Nucleus accumbens (tissue), 56 donors: ENCODE data around the gene RHOBTB3.
"Not testable (repeated sequence)": the region's sequence is repeated elsewhere in the genome, so short reads cannot be mapped to it uniquely, and the experiment has no call there.

Experiments used
- DNase-seq, 56 donors: peaks; one replicate each; lab custom pipeline; 2025; lab: John Stamatoyannopoulos, UW

Gene RHOBTB3

DNA sequence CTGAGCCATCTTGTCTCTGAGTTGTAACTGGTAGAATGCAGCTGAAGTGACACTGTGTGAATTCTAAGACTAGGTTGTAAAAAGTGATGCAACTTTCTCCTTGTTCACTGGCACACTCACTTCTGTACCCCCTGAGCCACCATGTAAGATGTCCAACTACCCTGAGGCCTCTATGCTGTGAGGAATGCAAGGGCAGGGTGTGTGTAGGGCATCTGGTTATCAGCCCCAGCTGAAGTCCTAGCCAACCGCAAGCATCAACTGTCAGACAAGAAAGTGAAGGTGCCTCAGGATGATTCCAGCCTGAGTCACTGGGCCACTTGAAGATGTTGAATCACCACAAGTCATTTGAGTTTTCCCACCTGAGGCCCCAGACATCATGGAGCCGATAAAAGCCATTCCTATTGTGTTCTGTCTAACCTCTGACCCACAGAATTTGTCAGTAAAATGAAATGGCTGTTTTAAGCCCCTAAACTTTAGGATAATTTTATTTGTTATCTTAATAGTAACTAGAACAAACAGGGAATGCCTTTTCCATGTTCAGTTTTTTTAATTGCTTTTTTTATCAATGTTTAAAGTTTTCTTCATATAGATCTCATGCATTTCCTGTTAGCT is 18.7 kb upstream of the RHOBTB3 start:
- no peak for DNase-seq

DNA sequence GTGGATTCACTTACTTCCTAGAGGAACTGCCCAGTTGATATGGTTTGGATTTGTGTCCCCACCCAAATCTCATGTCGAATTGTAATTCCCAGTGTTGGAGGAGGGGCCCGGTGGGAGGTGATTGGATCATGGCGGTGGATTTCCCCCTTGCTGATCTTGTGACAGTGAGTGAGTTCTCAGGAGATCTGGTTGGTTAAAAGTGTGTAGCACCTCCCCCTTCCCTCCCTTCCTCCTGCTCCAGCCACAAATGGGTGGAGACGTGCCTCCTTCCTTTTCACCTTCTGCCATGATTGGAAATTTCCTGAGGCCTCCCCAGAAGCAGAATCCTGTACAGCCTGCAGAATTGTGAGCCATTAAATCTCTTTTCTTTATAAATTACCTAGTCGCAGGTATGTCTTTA is 17.9 kb upstream of the RHOBTB3 start:
- not testable (repeated sequence) for DNase-seq

DNA sequence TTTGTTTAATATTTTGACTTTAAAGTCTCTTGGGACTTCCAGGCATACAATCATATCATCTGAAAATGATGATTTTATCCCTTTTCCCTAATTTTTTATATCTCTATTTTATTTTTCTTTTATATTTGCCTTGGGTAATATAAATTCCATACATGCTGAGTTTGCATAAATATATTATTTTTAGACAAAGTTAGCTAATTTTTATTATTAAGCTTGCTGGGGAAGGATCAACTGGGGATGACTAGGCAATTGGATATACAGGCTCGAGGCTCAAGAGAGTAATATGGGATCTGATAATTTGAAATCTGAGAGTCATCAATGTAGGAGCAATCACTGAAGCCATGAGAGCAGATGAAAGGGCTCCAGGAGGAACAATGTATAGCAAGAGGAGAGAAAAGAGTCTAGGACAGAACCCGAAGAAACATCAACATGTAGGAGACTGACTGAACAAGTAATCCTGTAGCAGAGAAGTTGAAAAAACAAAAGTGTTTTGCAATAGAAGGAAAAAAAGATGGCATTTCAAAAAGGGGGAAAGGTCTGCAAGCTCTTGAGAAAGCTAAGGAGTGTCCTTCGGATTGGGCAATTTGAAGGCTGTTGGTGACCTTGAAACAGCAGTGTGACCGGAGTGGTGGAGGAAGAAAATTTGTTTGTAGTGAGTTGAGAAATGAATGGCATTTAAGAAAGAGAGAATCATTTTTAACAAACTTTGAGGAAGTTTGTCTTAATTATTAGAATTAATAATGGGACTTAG is 17.0 kb upstream of the RHOBTB3 start:
- no peak for DNase-seq

DNA sequence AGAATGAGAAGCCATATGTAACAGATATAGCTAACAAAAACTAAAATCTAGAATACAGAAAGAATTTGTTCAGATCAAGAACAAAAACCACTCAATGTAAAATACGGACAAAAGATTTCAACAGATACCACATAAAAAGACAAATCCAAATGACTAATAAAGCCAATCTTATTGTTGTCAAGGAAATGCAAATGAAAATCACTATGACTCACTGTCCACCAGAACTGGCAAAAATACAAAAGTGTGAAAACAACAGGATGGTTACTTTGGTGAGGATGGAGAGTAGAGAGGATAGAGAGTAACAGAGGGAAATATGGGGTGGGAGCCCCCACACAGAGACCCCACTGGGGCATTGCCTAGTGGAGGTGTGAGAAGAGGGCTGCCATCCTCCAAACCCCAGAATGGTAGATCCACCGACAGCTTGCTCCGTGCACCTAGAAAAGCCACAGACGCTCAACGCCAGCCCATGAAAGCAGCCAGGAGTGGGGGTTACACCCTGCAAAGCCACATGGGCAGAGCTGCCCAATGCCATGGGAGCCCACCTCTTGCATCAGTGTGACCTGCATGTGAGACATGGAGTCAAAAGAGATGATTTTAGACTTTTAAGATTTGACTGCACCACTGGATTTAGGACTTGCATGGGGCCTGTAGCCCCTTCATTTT is 15.2 kb upstream of the RHOBTB3 start:
- no peak for DNase-seq

DNA sequence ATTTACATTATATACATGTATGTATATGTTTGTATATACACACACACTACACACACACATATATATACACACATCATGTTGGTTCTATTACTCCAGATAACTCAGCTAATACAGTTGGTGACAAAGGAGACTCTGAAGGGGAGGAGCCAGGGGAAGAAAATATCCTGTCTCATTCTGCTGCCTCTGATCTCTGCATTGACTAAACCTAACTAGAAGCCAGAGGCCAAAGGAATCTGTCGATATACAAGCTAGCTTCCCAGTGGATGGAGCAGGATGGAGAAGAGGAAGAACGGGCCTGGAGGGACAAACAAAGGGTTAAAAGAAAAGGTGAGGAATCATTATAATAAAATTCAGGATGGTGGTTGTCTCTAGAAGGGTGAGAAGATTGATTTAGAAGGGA is 13.7 kb upstream of the RHOBTB3 start:
- no peak for DNase-seq

DNA sequence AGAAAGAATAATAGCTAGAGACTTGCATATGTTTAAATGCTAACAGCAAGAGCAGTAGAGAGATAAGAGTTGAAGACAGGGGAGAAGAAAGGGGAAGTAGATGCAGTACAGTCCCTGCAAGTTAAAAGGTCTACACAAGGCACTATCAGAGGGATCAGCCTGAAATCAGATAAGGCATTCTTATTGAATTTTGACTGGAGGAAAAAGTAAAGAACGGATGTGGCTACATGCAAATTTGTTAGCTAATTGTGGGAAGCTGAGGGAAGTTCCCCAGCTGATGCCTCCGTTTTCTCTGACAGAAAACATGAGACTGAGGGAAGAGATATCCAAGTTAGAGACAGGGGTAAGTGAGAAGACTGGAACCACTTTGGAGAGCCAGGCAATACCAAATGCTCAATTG is 12.9 kb upstream of the RHOBTB3 start:
- no peak for DNase-seq

DNA sequence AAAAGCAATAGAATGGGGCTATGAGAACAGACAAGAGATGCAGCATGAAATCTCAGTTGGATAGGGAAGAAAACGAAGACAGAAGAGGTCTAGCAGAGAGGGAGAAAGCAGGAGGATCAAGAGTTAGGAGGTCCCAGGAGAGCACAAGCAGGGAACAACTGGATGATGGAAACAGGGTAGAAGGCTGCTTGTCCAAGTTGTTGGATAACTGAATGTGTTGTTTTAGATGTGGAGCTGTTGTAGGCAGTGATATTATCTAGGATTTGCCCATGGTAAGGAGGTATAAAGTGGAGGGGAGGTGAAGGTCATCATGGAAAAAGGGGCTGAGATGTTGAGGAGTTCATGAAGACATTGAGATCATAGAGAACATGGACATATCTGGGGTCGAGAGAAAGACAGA is 12.4 kb upstream of the RHOBTB3 start:
- DNase-seq, result no peak

DNA sequence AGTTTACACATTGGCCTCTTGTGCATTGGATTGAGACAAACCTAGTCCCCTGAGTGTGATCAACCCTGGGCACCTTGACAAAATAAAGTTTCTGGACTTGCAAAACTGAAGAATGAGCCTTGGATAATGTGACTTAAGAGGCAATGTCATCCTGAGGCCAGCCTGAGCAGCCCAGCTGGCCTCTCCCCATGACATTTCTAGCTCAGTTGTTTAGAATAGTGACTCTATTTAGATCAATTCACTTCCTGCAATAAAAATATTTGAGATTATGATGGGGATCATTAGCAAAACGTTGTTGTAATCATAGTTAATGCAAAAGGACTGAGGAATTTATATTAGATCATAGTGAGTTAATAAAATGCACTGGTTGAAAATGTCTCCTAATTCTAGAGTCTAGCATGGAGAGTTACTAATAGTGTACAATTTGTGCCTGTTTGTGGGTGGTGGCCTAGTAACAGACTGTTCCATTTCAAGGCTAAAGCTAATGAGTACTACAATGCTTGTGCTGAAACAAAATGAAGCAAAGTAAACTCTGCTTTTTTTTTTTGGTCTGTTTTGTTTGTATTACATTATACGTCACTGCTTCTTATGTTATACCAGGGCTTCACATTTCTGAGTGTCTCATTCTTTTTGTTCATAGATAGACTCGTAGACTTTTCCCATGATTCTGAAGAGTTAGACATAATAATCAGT is 10.9 kb upstream of the RHOBTB3 start:
- DNase-seq, result peak in 1 of 56 donors; percentile 20

DNA sequence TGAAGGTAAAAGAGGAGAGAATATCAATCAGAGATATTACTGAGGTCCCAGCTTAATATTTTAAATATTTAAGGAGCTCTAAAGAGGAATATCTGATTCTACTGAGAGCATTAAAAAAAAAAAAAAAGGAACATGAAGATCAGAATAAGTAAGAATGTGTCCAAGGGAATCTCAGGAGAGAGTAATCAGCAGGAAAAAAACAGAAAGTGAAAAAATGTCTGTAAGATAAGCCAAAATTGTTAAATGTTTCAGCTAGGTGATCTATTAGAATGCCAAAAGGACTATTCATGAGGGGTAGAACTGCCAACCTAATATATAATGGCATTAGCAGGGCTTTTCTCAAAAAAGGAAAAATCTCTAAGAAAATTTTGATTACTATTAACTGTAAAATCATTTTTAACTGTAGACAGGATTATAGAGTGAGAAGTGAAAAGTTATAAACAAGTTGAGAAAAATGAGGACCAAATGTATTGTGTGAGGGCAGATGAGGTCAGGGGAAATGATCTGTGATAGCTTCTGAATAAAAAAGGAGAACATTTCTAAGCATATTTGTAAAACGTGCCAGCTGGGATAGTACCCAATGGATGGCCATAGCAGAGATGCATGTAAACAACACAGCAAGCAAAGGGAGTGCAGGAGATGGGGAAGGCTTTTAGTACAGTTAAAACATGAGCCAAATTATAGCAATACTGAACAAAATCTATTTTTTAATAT is 9.4 kb upstream of the RHOBTB3 start:
- DNase-seq, result no peak

DNA sequence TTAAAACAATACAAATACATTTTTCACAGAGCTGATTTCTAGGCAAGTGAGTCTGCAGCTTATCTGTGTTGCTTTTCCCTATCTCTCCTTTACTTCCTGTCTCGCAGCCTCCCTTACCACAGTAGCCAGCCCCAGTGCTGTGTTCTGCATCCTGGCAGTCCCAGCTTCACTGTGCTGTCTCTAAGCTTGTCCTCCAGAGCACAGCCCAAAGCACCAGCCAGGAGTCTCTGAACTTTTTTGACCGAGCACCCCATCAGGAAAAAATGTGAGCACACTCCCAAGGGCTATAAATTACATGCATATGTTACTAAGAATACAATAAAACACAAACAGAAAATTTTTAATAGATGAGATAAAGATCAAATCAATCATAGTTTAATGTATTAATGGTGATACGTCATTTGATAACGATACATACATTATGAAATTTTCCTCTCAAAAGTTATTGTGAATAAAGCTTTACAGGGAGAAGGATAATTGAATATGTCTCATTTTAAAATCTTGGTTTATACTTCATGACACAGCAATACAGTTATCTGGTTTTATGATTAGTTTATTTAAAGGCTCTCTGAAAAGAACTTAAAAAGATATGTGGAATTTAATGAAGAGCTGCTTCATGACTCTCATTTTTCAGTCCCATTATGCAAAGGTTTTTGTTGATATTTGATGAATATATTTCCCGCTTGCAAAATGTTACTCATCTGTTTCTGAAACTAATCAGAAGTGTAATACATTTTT is 7.3 kb upstream of the RHOBTB3 start:
- DNase-seq, result no peak

DNA sequence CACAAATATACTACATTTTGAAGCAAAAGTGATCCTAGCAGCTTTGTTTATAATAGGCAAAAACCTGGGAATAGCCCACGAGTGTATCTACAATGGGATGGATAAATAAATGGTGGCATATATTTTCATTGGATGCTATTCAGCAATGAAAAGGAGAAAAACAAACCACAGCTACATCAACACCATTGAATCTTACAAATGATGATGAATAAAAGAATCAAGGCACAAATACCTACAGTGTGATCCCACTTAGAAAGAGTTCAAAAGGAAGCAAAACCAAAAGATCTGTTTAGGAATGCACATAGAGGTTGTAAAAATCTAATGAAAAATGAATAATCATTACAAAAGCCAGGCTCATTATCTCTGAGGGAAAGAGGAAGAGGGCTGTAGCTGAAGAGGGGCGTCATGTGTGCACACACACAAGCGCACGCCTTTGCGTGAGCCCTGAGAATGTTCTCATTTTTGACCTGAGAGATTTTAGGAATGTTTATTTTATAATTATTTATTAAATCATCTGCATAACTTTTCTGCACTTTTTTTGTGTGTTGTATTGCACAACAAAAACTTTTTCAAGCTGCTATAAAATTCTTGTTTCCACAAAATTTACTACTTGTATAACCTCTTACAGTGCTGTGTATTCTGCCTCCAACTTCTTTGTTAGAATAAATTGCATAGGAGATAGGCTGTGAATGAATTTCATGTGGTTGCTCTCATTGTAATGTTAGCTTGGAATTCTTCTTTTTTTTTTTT is 5.9 kb upstream of the RHOBTB3 start:
- DNase-seq, result no peak

DNA sequence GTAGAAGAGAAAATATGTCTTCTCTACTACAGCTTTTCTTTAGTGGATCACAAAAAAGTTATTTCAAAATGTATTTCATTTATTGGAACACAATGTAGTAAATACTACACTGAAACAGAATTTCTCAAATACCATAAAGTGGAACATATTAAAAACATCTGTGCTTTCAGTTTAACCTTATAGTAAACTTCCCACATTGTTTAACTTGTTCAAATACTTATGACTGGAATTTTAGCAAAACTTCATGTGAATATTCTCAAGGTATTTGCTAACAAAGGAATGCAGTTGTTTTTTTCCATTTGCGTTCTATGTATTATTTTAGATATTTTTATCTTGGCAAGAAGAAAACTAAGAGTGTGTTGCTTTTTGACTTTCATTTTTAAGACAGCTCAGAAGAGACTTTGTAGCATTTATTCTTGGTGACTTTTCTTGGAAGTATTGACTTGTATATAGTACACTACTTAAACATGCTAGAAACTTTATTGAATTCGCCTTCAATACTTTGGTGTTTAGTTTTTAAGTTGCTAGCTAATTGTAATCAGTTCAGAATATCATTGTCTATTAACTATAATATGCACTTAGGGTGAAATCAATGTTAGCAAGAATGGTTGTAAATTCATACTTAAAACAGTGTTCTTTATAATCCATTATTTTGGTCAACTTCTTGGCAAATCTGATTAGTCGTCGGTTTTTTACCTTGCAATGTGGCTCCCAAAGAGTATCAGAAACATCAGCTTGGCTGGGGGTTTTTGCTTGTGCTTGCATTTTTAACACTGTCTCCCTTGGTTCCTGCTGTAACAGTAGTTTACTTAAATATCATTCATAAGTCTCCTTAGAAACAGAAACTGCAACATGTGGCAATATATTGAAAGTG is 5.0 kb upstream of the RHOBTB3 start:
- no peak for DNase-seq

DNA sequence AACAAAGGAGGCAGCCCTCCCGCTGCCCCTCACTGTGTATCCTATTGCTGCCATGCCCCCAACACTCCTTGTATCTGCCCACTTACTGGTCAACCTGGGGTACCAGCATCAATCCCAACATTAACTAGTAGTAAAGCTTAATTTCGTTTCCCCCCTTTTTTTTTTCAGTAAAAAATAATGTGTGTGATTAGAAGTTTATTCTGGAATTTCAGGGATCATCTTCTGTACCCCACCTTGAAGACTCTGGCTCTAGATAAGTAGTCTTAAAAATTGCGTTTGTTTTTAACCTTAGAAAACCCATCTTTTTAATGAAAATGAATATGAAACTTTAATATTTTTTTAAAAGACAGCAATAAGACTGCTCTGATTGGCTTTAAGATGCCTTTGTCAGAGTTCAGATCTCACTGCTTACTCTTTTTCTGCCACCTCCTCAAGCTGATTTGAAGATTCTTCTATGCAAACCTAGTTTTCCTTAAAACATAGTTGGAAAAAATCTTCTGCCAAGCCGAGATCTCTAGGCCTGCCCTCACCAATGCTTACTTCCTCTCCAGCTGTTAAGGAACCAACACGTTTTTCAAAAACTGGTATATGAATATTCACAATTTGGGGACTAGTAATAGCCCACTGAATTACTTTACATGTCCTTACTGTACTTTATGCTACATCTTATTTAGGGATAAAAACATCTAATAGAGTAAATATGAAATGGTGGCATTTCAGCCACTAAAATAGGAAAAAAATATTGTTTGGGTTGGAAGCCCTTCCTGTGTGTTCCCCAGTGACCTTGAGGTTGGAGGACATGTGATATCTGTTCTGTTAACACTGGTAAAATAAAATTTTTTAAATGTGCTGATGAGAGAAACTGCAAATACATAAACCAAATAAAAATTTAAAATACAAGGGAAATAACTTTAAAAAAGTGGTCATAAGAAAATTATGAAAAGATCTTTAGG is 4.0 kb upstream of the RHOBTB3 start:
- no peak for DNase-seq

DNA sequence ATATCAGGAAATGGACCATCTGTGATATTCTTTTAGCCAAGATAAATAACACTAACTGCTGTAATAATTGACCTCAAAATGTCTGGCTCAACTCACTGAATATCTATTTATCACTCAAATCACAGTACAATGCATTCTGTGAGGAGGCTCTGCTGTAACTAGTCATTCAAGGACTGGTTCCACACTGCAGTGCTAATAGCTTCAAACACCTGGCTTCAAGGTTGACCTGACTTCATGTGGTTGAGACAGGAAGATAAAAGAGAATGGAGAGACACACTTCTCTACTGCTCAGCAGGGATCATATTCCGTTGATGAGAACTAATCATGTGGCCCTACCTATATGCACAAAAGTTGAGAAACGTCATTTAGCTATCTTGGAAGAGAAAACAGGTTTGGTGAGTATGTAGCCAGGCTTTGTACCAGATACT is 3.4 kb upstream of the RHOBTB3 start:
- DNase-seq, result no peak

DNA sequence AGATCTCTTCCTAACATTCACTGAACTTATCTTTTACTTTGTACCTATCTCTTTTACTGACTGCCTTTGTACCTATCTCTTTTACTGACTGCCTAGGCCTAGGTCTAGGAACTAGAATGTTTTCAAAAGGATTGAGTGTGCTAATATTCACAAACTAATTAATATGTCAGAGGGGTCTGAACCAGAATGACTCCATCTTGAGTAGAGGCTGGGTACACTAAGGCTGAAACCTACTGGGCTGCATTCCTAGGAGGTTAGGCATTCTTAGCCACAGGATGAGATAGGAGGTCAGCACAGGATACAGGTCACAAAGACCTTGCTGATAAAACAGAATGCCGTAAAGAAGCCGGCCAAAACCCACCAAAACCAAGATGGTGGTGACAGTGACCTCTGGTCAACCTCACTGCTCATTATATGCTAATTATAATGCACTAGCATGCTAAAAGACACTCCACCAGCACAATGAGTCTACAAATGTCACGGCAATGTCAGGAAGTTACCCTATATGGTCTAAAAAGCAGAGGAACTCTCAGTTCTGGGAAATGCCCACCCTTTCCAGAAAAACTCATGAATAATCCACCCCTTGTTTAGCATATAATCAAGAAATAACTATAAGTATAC is 2.5 kb upstream of the RHOBTB3 start:
- no peak for DNase-seq
